HepG2 (cell line): ENCODE results near the gene PIP4K2B. TPM values are rescaled to one million over a fixed set of nuclear protein-coding genes. Genes with fewer than 3 reads are reported as not detected.

Source experiments
- ATAC-seq: fragments of 200-7000 bp; cut with Tn5 transposase; 3 replicates; pipeline ENCODE4 v1.9.1; 2020; ENCODE audit warnings: mild to moderate bottlenecking, moderate library complexity
- BruUV-seq: library from RNA; stranded (reverse); fragments of 400-500 nt; replicated peaks from 2 replicates; lab custom pipeline; 2021; lab: Mats Ljungman, UMichigan
- CTCF ChIA-PET: fragments of 300-600 bp; formaldehyde crosslinking; extraction: SDS; loops from one replicate; lab custom pipeline; 2021; ENCODE audit warnings: low total read pairs, inconsistent platforms, low intra/inter-chr PET ratio; lab: Yijun Ruan, JAX
- POLR2A ChIA-PET: fragments of 350-600 bp; sonication (Branson Sonifier 250); formaldehyde crosslinking; loops from one replicate; lab custom pipeline; 2020; ENCODE audit warnings: antibody characterized with exemption, inconsistent platforms; lab: Yijun Ruan, JAX
- DNase-seq: peaks from one replicate; pipeline ENCODE4 v3.0.0-alpha.2; 2015; ENCODE audit warnings: low spot score
- FAIRE-seq: peaks from 3 replicates; lab custom pipeline; 2011; peaks lifted over from hg19 to GRCh38; lab: Jason Lieb, UNC
- H2AFZ ChIP-seq: one replicate; pipeline ENCODE4 v1.6.1; 2011; ENCODE audit warnings: low read length, inconsistent platforms
- H3K27ac ChIP-seq: fragments of 300-600 bp; 3 replicates; pipeline ENCODE4 v1.8.0; 2011; ENCODE audit warnings: mixed run types, mild to moderate bottlenecking, mixed read lengths, low read length, inconsistent platforms; ENCODE audit not compliant: insufficient read depth; ENCODE audit errors: extremely low read length
- H3K27me3 ChIP-seq, 2 experiments: fragments of 200-600 bp in 1 of 2; 2 replicates in 1 of 2; 3 replicates in 1 of 2; pipeline versions ENCODE4 v1.6.0 to v1.8.0; 2011; ENCODE audit warnings: low read length in 2 of 2, mild to moderate bottlenecking in 2 of 2, moderate library complexity in 2 of 2, inconsistent platforms in 1 of 2; ENCODE audit not compliant: insufficient read depth in 2 of 2, control insufficient read depth in 1 of 2
- H3K36me3 ChIP-seq, 2 experiments: fragments of 200-600 bp in 1 of 2; replicated peaks in 1 of 2; 2 replicates in 1 of 2; 3 replicates in 1 of 2; pipeline versions ENCODE4 v1.5.1 to v1.8.0; 2011; ENCODE audit warnings: low read length in 2 of 2, inconsistent platforms in 1 of 2; ENCODE audit not compliant: insufficient read depth in 2 of 2, control insufficient read depth in 1 of 2
- H3K4me1 ChIP-seq: 2 replicates; pipeline ENCODE4 v1.5.1; 2012; ENCODE audit warnings: low read length, inconsistent platforms; ENCODE audit not compliant: insufficient read depth
- H3K4me2 ChIP-seq: 2 replicates; pipeline ENCODE4 v1.6.0; 2011; ENCODE audit warnings: low read depth, low read length, inconsistent platforms
- H3K4me3 ChIP-seq, 3 experiments: fragments of 200-600 bp in 1 of 3; sonication (generic), shearing (Covaris generic) in 1 of 3; replicated peaks in 1 of 3; 2 replicates each; pipeline ENCODE4 v1.5.1; 2011 to 2016; ENCODE audit warnings: low read length in 3 of 3, inconsistent platforms in 2 of 3, low read depth in 2 of 3, mild to moderate bottlenecking in 2 of 3, control low read depth in 1 of 3, mixed read lengths in 1 of 3; ENCODE audit not compliant: insufficient read depth in 1 of 3
- H3K79me2 ChIP-seq: one replicate; pipeline ENCODE4 v1.6.1; 2011; ENCODE audit warnings: low read length, inconsistent platforms; ENCODE audit not compliant: insufficient read depth
- H3K9ac ChIP-seq: 2 replicates; pipeline ENCODE4 v1.6.0; 2011; ENCODE audit warnings: mild to moderate bottlenecking, low read depth, low read length, inconsistent platforms; ENCODE audit not compliant: insufficient read depth
- H3K9me3 ChIP-seq: 2 replicates; pipeline ENCODE4 v1.5.1; 2012; ENCODE audit warnings: mild to moderate bottlenecking, low read length
- H4K20me1 ChIP-seq: 2 replicates; pipeline ENCODE4 v1.6.0; 2011; ENCODE audit warnings: inconsistent platforms, mild to moderate bottlenecking, low read length, moderate library complexity; ENCODE audit not compliant: insufficient read depth
- CCAR2 ChIP-seq: fragments of 200-400 bp; formaldehyde crosslinking; optimal IDR thresholded peaks from 2 replicates; pipeline ENCODE3; 2018; ENCODE audit warnings: low read depth, mild to moderate bottlenecking, low read length, moderate library complexity
- HINFP ChIP-seq: sonication (generic); formaldehyde crosslinking; IDR thresholded peaks from 2 replicates; pipeline ENCODE4 v1.4.0; 2020; ENCODE audit warnings: low read depth, mild to moderate bottlenecking, missing genetic modification reagents
- HNRNPH1 ChIP-seq: fragments of 200-400 bp; formaldehyde crosslinking; optimal IDR thresholded peaks from 2 replicates; pipeline ENCODE3; 2017; ENCODE audit warnings: mild to moderate bottlenecking, low read depth, low read length
- JDP2 ChIP-seq: sonication (generic); formaldehyde crosslinking; IDR thresholded peaks from 2 replicates; pipeline ENCODE4 v1.8.1; 2022; ENCODE audit warnings: missing genetic modification reagents, borderline replicate concordance
- KAT8 ChIP-seq: IDR thresholded peaks from 2 replicates; pipeline ENCODE4 v1.6.1; 2016; ENCODE audit warnings: missing genetic modification reagents, missing compliant biosample characterization
- MTF2 ChIP-seq: sonication (generic); formaldehyde crosslinking; IDR thresholded peaks from 2 replicates; pipeline ENCODE4 v1.5.0; 2020; ENCODE audit warnings: missing genetic modification reagents, borderline replicate concordance
- PRPF4 ChIP-seq: fragments of 200-400 bp; formaldehyde crosslinking; IDR thresholded peaks from 2 replicates; pipeline ENCODE4 v1.6.1; 2016; ENCODE audit warnings: low read length, low read depth; ENCODE audit not compliant: poor library complexity, severe bottlenecking
- REPIN1 ChIP-seq: sonication (generic); formaldehyde crosslinking; IDR thresholded peaks from 2 replicates; pipeline ENCODE4 v1.8.0; 2022; ENCODE audit warnings: missing genetic modification reagents, low read depth, mild to moderate bottlenecking, borderline replicate concordance
- SAP130 ChIP-seq: IDR thresholded peaks from 2 replicates; pipeline ENCODE4 v1.6.1; 2016; ENCODE audit warnings: low read depth
- SMC3 ChIP-seq: IDR thresholded peaks from 2 replicates; pipeline ENCODE4 v1.6.1; 2011; ENCODE audit warnings: low read length, improper control_type of control experiment
- TBL1XR1 ChIP-seq: fragments of 150-350 bp; IDR thresholded peaks from 2 replicates; pipeline ENCODE4 v1.6.1; 2014; ENCODE audit warnings: borderline replicate concordance, low read length; ENCODE audit not compliant: partially characterized antibody
- TEAD3 ChIP-seq: optimal IDR thresholded peaks from 2 replicates; pipeline ENCODE3; 2016; ENCODE audit warnings: borderline replicate concordance
- ZFP90 ChIP-seq: sonication (generic); formaldehyde crosslinking; IDR thresholded peaks from 2 replicates; pipeline ENCODE4 v1.8.0; 2022; ENCODE audit warnings: missing genetic modification reagents, mild to moderate bottlenecking, inconsistent platforms, borderline replicate concordance
- ZNF138 ChIP-seq: sonication (generic); formaldehyde crosslinking; IDR thresholded peaks from 2 replicates; pipeline ENCODE4 v1.5.0; 2020; ENCODE audit warnings: mild to moderate bottlenecking, low read depth, missing genetic modification reagents
- ZNF207 ChIP-seq: fragments of 450-650 bp; IDR thresholded peaks from 2 replicates; pipeline ENCODE4 v1.6.1; 2016; ENCODE audit warnings: antibody characterized with exemption, borderline replicate concordance
- ZNF24 ChIP-seq: fragments of 450-650 bp; IDR thresholded peaks from 2 replicates; pipeline ENCODE4 v1.6.1; 2017; ENCODE audit warnings: antibody characterized with exemption, mild to moderate bottlenecking
- ZNF333 ChIP-seq: sonication (generic); formaldehyde crosslinking; IDR thresholded peaks from 2 replicates; pipeline ENCODE4 v1.4.0; 2020; ENCODE audit warnings: mild to moderate bottlenecking, missing genetic modification reagents, borderline replicate concordance
- ZNF503 ChIP-seq: sonication (generic); formaldehyde crosslinking; IDR thresholded peaks from 2 replicates; pipeline ENCODE4 v1.4.0; 2020; ENCODE audit warnings: missing genetic modification reagents
- ZNF543 ChIP-seq: sonication (generic); formaldehyde crosslinking; IDR thresholded peaks from 2 replicates; pipeline ENCODE4 v1.4.0; 2020; ENCODE audit warnings: mild to moderate bottlenecking, missing genetic modification reagents
- ZNF569 ChIP-seq: sonication (generic); formaldehyde crosslinking; IDR thresholded peaks from 2 replicates; pipeline ENCODE4 v1.5.0; 2020; ENCODE audit warnings: mild to moderate bottlenecking, missing genetic modification reagents, moderate library complexity, borderline replicate concordance
- ZNF589 ChIP-seq: sonication (generic); formaldehyde crosslinking; conservative IDR thresholded peaks from 2 replicates; pipeline ENCODE4 v1.8.0; 2022; ENCODE audit warnings: mild to moderate bottlenecking, moderate library complexity, missing genetic modification reagents
- ZNF746 ChIP-seq: sonication (generic); formaldehyde crosslinking; IDR thresholded peaks from 2 replicates; pipeline ENCODE4 v1.8.0; 2022; ENCODE audit warnings: mild to moderate bottlenecking, missing genetic modification reagents
- ZSCAN9 ChIP-seq: IDR thresholded peaks from 2 replicates; pipeline ENCODE4 v1.6.1; 2016; ENCODE audit warnings: borderline replicate concordance
- WGBS: methylation state at CpG from one replicate; pipeline ENCODE4 v1.1.6; 2017; ENCODE audit warnings: low lambda C conversion rate; 5-methylcytosine and 5-hydroxymethylcytosine counted together
- in situ Hi-C: cut with HindIII; loops from 2 replicates; pipeline ENCODE4 v1.10.0; 2017; ENCODE audit warnings: low pct_unique_long_range_greater_than_20kb; ENCODE audit not compliant: extremely low pct_ligation_motif_present
- intact Hi-C: fragments of 100-400 bp; cut with micrococcal nuclease; formaldehyde crosslinking; loops from one replicate; pipeline ENCODE4 v1.10.0; 2022; ENCODE audit not compliant: unreplicated experiment
- polyA plus RNA-seq, 8 experiments: library from polyadenylated mRNA; depleted of rRNA in 3 of 8; stranded (reverse) in 7 of 8; unstranded in 1 of 8; fragments of >200 nt; fragmentation: Illumina TruSeq in 4 of 8; extraction: Trizol in 4 of 8; gene quantifications; 2 replicates each; pipeline versions ENCODE4 v1.2.1 to v1.2.3, GENCODE V29; 2011 to 2016; ENCODE audit warnings: low read depth in 4 of 8, missing spikeins in 1 of 8, mixed read lengths in 1 of 8; ENCODE audit not compliant: insufficient read depth in 1 of 8
- total RNA-seq, 5 experiments: library from RNA; depleted of rRNA; stranded (reverse); fragments of >200 nt; fragmentation: Illumina TruSeq; extraction: Trizol; gene quantifications; 2 replicates each; pipeline ENCODE4 v1.2.3, GENCODE V29; 2016; ENCODE audit warnings: low read depth in 1 of 5

PIP4K2B gene
- total and polyA plus RNA-seq, 2 of the 13 experiments (the other 11 are each of a cell fraction or from before 2014, with no cell fraction given): 20.4 to 54.0 TPM

GRCh38 chr17:38751808-38752307 lies 47.5 kb downstream of the PIP4K2B start:
- Histone ChIP-seq H3K79me2 (peaks cover 28% of the 10 kb centered on the region), H3K9ac (peak overlapping the region; percentile 76), H3K4me2 (peak overlapping the region; percentile 91), H4K20me1 (no peaks in the 10 kb centered on the region), H3K36me3 (peaks cover 8 to 18% of the 10 kb centered on the region in 2 experiments), H3K4me1 (peaks cover 32% of the 10 kb centered on the region), H3K4me3 (peak overlapping the region; percentile 72 to 93 (median 84)), H3K9me3 (no peaks in the 10 kb centered on the region), H3K27ac (peak overlapping the region; percentile 81), H3K27me3 (no peaks in the 10 kb centered on the region; a peak in 1 of 5 replicates), H2AFZ (peak overlapping the region; percentile 53)
- CTCF ChIA-PET: no interaction called here
- TSS peak; percentile 73 for BruUV-seq
- POLR2A ChIA-PET: interaction anchor here (0.7 to 4.4 kb wide), 18 partner anchors 13 to 400 kb away, joined by 3 to 57 read pairs (median 4); partner anchors contain the start of genes CISD3, CWC25, LASP1 and PIP4K2B
- intact Hi-C loops: loop anchor here (1.0 to 5.0 kb wide), 4 partner anchors 49 to 1355 kb away; no protein-coding TSS in a partner anchor
- DNase-seq (peak; percentile 83), FAIRE-seq (no peak), ATAC-seq (peak; percentile 9)
- in situ Hi-C loops: loop anchor here (25.0 kb wide), 1 partner anchor 410 kb away; the partner anchor contains the start of genes ARL5C and PLXDC1
- WGBS: under 1% methylated on average over 43 of the region's 44 CpGs
- TF ChIP-seq ZSCAN9: peak; percentile 63; the same call in 1 of the 2 replicates
- TF ChIP-seq HINFP (CRISPR knock-in tag): 0 out of 2 replicates have a peak, but pooled peaks have one; percentile 17
- TF ChIP-seq ZNF207: no peak
- peak; percentile 62 for TF ChIP-seq ZFP90 (CRISPR knock-in tag)
- 0 out of 2 replicates have a peak, but pooled peaks have one; percentile 44 for TF ChIP-seq ZNF503 (CRISPR knock-in tag)
- peak; percentile 65 for TF ChIP-seq TEAD3 (CRISPR knock-in tag)
- peak; percentile 97 for TF ChIP-seq ZNF24
- peak; percentile 31 for TF ChIP-seq CCAR2
- peak; percentile 80 for TF ChIP-seq REPIN1 (CRISPR knock-in tag)
- peak; percentile 97 for TF ChIP-seq PRPF4
- no peak for TF ChIP-seq ZNF543 (CRISPR knock-in tag)
- 0 out of 2 replicates have a peak, but pooled peaks have one; percentile 9 for TF ChIP-seq MTF2 (CRISPR knock-in tag)
- TF ChIP-seq ZNF589 (CRISPR knock-in tag): no peak
- TF ChIP-seq ZNF138 (CRISPR knock-in tag): no peak
- TF ChIP-seq ZNF569: no peak
- TF ChIP-seq SAP130: peak; percentile 34; the same call in 1 of the 2 replicates
- no peak for TF ChIP-seq SMC3
- TF ChIP-seq JDP2 (CRISPR knock-in tag): no peak; the same call in 1 of the 2 replicates
- TF ChIP-seq ZNF746: peak; percentile 55; the same call in 1 of the 2 replicates
- peak; percentile 67; the same call in 1 of the 2 replicates for TF ChIP-seq ZNF333 (CRISPR knock-in tag)
- peak; percentile 60 for TF ChIP-seq HNRNPH1
- TF ChIP-seq TBL1XR1: peak; percentile 56
- TF ChIP-seq KAT8 (CRISPR knock-in tag): peak; percentile 74
